Hepatocyte (in vitro differentiated cells): ENCODE data around the gene DBP. TPM values are rescaled to one million over a fixed set of nuclear protein-coding genes. Genes with fewer than 3 reads are reported as not detected.

Experiments
- DNase-seq: peaks from one replicate; pipeline ENCODE4 v3.0.0-alpha.2; 2016; ENCODE audit warnings: low spot score
- H2AFZ ChIP-seq: fragments of 200-600 bp; sonication (generic); 2 replicates; pipeline ENCODE4 v1.6.0; 2016; ENCODE audit warnings: antibody characterized with exemption, mild to moderate bottlenecking
- H3K27ac ChIP-seq: fragments of 200-600 bp; sonication (generic); 2 replicates; pipeline ENCODE4 v1.5.1; 2016; ENCODE audit warnings: mild to moderate bottlenecking
- H3K27me3 ChIP-seq: fragments of 200-600 bp; sonication (generic); 2 replicates; pipeline ENCODE4 v1.6.1; 2016
- H3K36me3 ChIP-seq: fragments of 200-600 bp; sonication (generic); replicated peaks from 2 replicates; pipeline ENCODE4 v1.5.1; 2016; ENCODE audit warnings: low read depth; ENCODE audit not compliant: insufficient read depth
- H3K4me1 ChIP-seq: fragments of 200-600 bp; sonication (generic); 2 replicates; pipeline ENCODE4 v1.5.1; 2016; ENCODE audit warnings: mild to moderate bottlenecking, moderate library complexity; ENCODE audit not compliant: insufficient read depth
- H3K4me2 ChIP-seq: fragments of 200-600 bp; sonication (generic); 2 replicates; pipeline ENCODE4 v1.6.0; 2016
- H3K4me3 ChIP-seq: fragments of 200-600 bp; sonication (generic); 2 replicates; pipeline ENCODE4 v1.5.1; 2016; ENCODE audit warnings: mild to moderate bottlenecking
- H3K79me2 ChIP-seq: fragments of 200-600 bp; sonication (generic); 2 replicates; pipeline ENCODE4 v1.6.0; 2017; ENCODE audit warnings: mild to moderate bottlenecking
- H3K9me2 ChIP-seq: fragments of 200-600 bp; sonication (generic); replicated peaks from 2 replicates; pipeline ENCODE4 v1.6.0; 2017; ENCODE audit warnings: mild to moderate bottlenecking; ENCODE audit not compliant: insufficient read depth
- H3K9me3 ChIP-seq: fragments of 200-600 bp; sonication (generic); 2 replicates; pipeline ENCODE4 v1.5.1; 2016; ENCODE audit warnings: low read depth, mild to moderate bottlenecking
- H4K20me1 ChIP-seq: fragments of 200-600 bp; sonication (generic); 2 replicates; pipeline ENCODE4 v1.6.0; 2016; ENCODE audit warnings: mild to moderate bottlenecking; ENCODE audit not compliant: insufficient read depth, poor library complexity, severe bottlenecking
- CTCF ChIP-seq: fragments of 200-600 bp; sonication (generic); IDR thresholded peaks from 2 replicates; pipeline ENCODE4 v1.5.1; 2016; ENCODE audit warnings: antibody characterized with exemption, mild to moderate bottlenecking; ENCODE audit not compliant: poor library complexity
- EZH2 ChIP-seq: fragments of 200-600 bp; sonication (generic); IDR thresholded peaks from 2 replicates; pipeline ENCODE4 v1.6.1; 2016; ENCODE audit warnings: antibody characterized with exemption, mild to moderate bottlenecking, borderline replicate concordance
- EZH2phosphoT487 ChIP-seq: fragments of 200-600 bp; sonication (generic); IDR thresholded peaks from one replicate; pipeline ENCODE4 v1.6.1; 2018; ENCODE audit warnings: antibody characterized with exemption, mild to moderate bottlenecking, low read depth, moderate library complexity; ENCODE audit not compliant: unreplicated experiment, severe bottlenecking
- WGBS: methylation state at CpG from one replicate; pipeline ENCODE4 v1.1.6; 2016; ENCODE audit warnings: low lambda C conversion rate; ENCODE audit errors: missing lambda C conversion rate; 5-methylcytosine and 5-hydroxymethylcytosine counted together
- polyA plus RNA-seq: library from polyadenylated mRNA; unstranded; fragments of >200 nt; fragmentation: Nextera tagmentation; extraction: Ambion mirVana; gene quantifications from 2 replicates; pipeline ENCODE4 v1.2.1, GENCODE V29; 2016
- total RNA-seq: library from RNA; depleted of rRNA; stranded (reverse); fragments of >200 nt; gene quantifications from 2 replicates; pipeline ENCODE4 v1.2.3, GENCODE V29; 2014

The DBP gene
- total and polyA plus RNA-seq, 2 experiments from 2014 or later = 5.4 to 11.8 TPM

- Histone ChIP-seq H3K4me1 (peaks cover 4% of the 10 kb centered on the region), H3K27ac (no peak overlapping the region), H3K4me3 (no peak overlapping the region), H3K36me3 (no peaks in the 10 kb centered on the region), H4K20me1 (no peaks in the 10 kb centered on the region), H3K27me3 (no peaks in the 10 kb centered on the region), H2AFZ (no peak overlapping the region), H3K4me2 (no peak overlapping the region), H3K9me2 (no peaks in the 10 kb centered on the region), H3K79me2 (no peaks in the 10 kb centered on the region), H3K9me3 (no peaks in the 10 kb centered on the region)
- 93% methylated on average over 9 of the region's 9 CpGs for WGBS
- DNase-seq = no peak
- no peak for TF ChIP-seq EZH2
- TF ChIP-seq EZH2phosphoT487 = no peak
- no peak for TF ChIP-seq CTCF
These were observed 34.2 kb downstream of the DBP start for GRCh38 chr19:48603001-48603400.

- Histone ChIP-seq H3K9me3 (no peaks in the 10 kb centered on the region), H4K20me1 (no peaks in the 10 kb centered on the region), H3K79me2 (no peaks in the 10 kb centered on the region), H3K36me3 (no peaks in the 10 kb centered on the region), H2AFZ (no peak overlapping the region), H3K4me3 (no peak overlapping the region), H3K9me2 (no peaks in the 10 kb centered on the region), H3K4me1 (peaks cover 4% of the 10 kb centered on the region), H3K4me2 (no peak overlapping the region), H3K27ac (no peak overlapping the region), H3K27me3 (no peaks in the 10 kb centered on the region)
- TF ChIP-seq EZH2phosphoT487 (no peak), CTCF (no peak), EZH2 (no peak)
- no peak for DNase-seq
- WGBS = 87% methylated on average over 12 of the region's 21 CpGs
These were observed 36.3 kb downstream of the DBP start for GRCh38 chr19:48600679-48601417.

- Histone ChIP-seq H3K9me2 (no peaks in the 10 kb centered on the region), H4K20me1 (no peaks in the 10 kb centered on the region), H3K4me1 (peaks cover 4% of the 10 kb centered on the region), H3K4me3 (no peak overlapping the region), H3K27ac (no peak overlapping the region), H3K79me2 (no peaks in the 10 kb centered on the region), H3K36me3 (no peaks in the 10 kb centered on the region), H3K27me3 (no peaks in the 10 kb centered on the region), H3K9me3 (no peaks in the 10 kb centered on the region), H3K4me2 (no peak overlapping the region), H2AFZ (no peak overlapping the region)
- DNase-seq = no peak
- 85% methylated on average over 29 of the region's 30 CpGs for WGBS
- TF ChIP-seq CTCF = no peak
- no peak for TF ChIP-seq EZH2phosphoT487
- no peak for TF ChIP-seq EZH2
These were observed 38.0 kb downstream of the DBP start for GRCh38 chr19:48598996-48599700.
